ENCODE results near the gene EXD2. TPM values are rescaled to one million over a fixed set of nuclear protein-coding genes. Genes with fewer than 3 reads are reported as not detected.
A peak's percentile ranks its signal among the peaks of the same experiment; 100 is the strongest.

Gene EXD2
- total RNA-seq, 1 donor: 12.1 TPM

DNA sequence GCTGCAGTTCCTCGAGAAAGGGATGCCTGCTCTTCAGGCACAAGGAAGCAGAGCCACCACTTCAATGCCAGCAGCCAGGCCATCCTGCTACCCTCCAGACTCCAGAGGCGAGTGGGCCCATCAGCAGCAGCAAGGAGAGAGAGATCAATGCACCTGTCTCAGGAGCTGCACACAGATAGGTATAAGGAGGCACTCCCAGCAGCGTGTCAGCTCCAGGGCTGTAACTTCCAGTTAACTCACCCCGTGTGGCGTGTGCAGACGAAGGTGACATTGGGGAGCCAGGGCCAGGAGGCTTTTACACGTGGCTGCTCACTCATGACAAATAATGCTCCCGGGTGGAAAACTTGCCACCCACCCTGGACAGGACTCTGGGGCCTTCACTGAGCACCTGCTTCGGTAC lies 92.9 kb downstream of the EXD2 start:
- no peak overlapping the region for H3K4me3 ChIP-seq (ENCODE audit: low read depth, low read length)
- no peak for DNase-seq (ENCODE audit: low read depth)
- TF ChIP-seq, protein P1, sequence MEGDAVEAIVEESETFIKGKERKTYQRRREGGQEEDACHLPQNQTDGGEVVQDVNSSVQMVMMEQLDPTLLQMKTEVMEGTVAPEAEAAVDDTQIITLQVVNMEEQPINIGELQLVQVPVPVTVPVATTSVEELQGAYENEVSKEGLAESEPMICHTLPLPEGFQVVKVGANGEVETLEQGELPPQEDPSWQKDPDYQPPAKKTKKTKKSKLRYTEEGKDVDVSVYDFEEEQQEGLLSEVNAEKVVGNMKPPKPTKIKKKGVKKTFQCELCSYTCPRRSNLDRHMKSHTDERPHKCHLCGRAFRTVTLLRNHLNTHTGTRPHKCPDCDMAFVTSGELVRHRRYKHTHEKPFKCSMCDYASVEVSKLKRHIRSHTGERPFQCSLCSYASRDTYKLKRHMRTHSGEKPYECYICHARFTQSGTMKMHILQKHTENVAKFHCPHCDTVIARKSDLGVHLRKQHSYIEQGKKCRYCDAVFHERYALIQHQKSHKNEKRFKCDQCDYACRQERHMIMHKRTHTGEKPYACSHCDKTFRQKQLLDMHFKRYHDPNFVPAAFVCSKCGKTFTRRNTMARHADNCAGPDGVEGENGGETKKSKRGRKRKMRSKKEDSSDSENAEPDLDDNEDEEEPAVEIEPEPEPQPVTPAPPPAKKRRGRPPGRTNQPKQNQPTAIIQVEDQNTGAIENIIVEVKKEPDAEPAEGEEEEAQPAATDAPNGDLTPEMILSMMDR (IDR thresholded peaks at IDR 0.05; ENCODE audit: insufficient read depth, low read length): no peak

DNA sequence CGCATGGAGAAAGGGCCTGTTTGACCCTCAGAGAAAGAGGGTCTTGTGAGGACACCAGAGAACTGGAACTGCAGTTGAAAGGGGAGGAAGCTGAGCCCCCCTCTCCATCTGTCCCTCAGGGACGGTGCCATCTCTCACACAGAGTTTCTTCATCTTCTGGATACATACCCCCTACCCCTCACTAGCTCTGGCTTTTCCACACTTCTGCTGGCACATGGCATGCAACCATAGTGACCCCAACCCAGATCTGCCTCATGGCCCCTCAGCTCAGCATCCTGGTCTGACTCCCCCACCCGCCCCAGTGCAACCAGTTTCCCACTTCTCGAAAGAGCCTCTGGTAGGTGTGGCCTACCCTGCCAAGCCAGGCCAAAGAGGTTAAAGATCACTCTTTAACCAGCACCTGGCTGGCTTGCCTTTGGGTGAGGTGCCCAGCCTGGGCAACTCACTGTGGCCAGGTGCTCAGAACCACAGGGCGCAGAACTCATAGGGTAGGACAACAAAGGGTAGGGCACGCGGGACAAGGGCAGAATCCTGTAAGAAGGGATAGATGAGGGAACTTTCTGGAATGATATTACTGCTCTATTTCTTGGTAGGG lies 94.5 kb downstream of the EXD2 start:
- no peak for DNase-seq (ENCODE audit: low read depth)
- H3K4me3 ChIP-seq (ENCODE audit: low read depth, low read length): no peak overlapping the region
- TF ChIP-seq, protein P1 (IDR thresholded peaks at IDR 0.05; ENCODE audit: insufficient read depth, low read length): no peak

DNA sequence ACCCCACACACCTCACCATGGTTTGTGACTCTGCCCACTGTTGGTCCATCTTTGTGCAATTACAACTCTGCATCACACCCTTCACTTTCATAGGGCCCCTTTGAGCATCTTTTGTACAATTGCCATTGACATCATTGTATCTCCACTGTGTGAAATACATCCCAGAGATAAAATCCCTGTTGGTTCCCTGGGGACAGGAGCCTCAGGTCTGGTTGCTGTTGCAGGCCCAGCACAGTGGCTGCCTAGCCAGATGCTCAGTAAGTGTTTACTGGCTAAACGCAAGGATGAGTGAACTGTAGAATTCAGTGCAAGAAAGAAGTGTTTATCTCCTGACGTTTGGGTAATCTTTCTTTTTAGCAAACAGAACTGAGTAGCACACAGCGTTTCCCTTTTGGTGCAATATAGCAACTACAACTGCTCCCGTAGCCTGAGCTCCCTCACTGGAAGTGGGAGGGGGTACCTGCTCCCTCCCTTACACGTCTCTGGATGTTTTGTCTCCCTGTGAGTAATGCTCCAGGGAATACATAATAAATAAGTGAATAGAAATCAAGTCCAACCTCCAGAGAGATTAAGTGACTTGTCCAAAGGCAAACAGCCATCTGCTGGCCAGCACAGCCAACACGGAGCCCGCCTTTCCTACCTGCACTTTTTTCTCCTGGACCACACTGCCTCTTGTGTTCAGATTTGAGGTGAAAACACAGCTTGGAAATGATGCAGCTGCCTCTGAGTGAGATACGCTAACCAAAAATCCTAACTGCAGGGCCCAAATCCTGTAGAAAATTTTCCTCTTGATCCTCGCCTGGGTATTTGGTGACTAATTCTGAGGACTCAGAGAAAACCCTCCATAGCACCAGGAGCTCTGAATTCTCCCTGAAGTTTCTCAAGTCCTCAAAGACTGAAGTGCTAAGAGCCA lies 96.1 kb downstream of the EXD2 start:
- TF ChIP-seq, protein P1 (IDR thresholded peaks at IDR 0.05; ENCODE audit: insufficient read depth, low read length): peak; percentile 34
- no peak overlapping the region for H3K4me3 ChIP-seq (ENCODE audit: low read depth, low read length)
- no peak for DNase-seq (ENCODE audit: low read depth)

DNA sequence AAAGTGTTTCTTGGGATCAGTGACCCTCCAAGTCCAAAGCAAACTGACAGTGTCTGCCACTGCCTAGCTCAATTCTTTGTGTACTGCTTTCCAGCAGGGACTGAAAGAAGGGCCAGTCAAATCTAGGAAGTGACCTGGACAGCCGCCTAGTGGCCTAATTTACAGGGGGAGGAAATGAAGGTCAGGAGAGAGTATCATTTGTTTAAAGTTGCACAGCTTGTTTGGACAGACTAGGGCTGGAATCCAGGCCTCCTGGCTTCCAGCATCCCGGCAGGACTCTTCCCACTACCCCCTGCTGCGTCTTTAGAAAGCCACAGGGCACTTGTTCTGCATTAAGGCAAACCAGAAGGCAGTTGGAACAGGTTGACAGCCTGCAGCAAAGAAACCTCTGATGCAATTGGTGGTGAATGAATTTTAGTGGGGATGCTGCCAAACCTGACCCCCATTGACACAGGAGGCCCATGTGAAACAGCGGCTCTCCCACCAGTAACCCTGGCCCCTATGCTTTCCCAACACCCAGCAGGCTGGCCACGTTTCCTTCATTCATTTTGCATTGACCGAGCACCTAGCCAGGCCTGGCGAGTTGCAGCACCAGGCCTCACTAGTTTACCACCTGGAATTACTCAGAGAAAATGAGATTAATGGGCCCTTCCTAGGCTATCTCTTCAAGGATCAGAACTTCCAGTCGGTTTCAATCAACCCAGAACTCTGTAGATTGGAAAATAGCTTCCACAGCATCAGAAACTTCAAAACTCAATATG lies 96.9 kb downstream of the EXD2 start:
- H3K4me3 ChIP-seq (ENCODE audit: low read depth, low read length): no peak overlapping the region
- TF ChIP-seq, protein P1 (IDR thresholded peaks at IDR 0.05; ENCODE audit: insufficient read depth, low read length): peak; percentile 63
- DNase-seq (ENCODE audit: low read depth): peak; percentile 84

DNA sequence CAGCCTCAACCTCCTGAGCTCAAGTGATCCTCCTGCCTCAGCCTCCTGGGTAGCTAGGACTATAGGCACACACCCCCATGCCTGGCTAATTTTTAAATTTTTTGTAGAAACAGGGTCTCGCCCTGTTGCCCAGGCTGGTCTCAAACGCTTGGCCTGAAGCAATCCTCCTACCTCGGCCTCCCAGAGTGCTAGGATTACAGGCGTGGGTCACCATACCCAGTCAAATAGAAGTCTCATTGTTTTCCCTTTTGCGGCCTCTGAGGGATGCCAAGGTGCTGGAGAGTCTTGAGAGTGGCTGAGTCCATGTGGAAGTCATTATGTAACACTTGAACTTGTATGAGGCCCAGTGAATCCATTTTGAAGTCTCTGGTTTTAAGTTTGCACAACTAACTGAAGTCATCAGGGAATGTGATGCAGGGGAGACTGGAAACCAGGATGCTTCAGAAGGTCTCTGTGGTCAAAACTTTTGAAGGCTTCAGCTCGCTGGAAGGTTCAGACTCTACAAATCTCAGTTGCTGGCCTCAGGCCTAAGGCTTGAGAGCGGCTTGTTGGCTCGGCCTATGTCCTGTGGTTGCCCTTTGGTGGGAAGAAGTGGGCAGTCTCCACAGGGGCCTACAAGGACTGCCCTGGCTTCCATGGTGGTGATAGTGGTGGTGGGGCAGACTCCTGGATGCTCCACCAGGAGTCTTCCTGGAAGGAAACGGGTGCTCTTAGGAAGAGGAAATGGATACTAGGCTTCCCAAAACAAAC lies 97.8 kb downstream of the EXD2 start:
- TF ChIP-seq, protein P1 (IDR thresholded peaks at IDR 0.05; ENCODE audit: insufficient read depth, low read length): no peak
- DNase-seq (ENCODE audit: low read depth): no peak
- no peak overlapping the region for H3K4me3 ChIP-seq (ENCODE audit: low read depth, low read length)
